ENCODE data around the gene PNPLA3.

Gene PNPLA3

GRCh38 chr22:43995057-43995685 is 71.6 kb downstream of the PNPLA3 start:
- DNase-seq: no peak

GRCh38 chr22:43995798-43996169 is 72.2 kb downstream of the PNPLA3 start:
- DNase-seq: no peak

- DNase-seq: no peak
Measured at GRCh38 chr22:43996170-43996980, 72.8 kb downstream of the PNPLA3 start.

- DNase-seq: no peak
Measured at GRCh38 chr22:43996981-43997265, 73.3 kb downstream of the PNPLA3 start.

Data from right hindlimb (tissue), 1 donor.